OCI-LY3 (cell line): ENCODE results near the gene SFSWAP.

Experiments used
- H2AFZ ChIP-seq: fragments of 200-600, 300-600 bp; shearing (Covaris generic); 2 replicates; pipeline ENCODE4 v1.6.0; 2014; ENCODE audit warnings: antibody characterized with exemption, low read depth, low read length
- H3K27ac ChIP-seq: fragments of 200-600, 300-600 bp; sonication (generic); 2 replicates; pipeline ENCODE4 v1.5.1; 2014; ENCODE audit warnings: mild to moderate bottlenecking, low read length, moderate library complexity, mixed read lengths
- H3K27me3 ChIP-seq: fragments of 200-600, 300-600 bp; sonication (generic); 2 replicates; pipeline ENCODE4 v1.6.1; 2014; ENCODE audit warnings: low read depth, low read length, mixed read lengths
- H3K36me3 ChIP-seq: fragments of 200-600, 300-600 bp; sonication (generic); replicated peaks from 2 replicates; pipeline ENCODE3; 2014; ENCODE audit warnings: low read depth, low read length, mixed read lengths
- H3K4me1 ChIP-seq: fragments of 300-600, 200-600 bp; sonication (generic); 2 replicates; pipeline ENCODE4 v1.6.1; 2014; ENCODE audit warnings: low read length, mixed read lengths
- H3K4me2 ChIP-seq: fragments of 200-600, 300-600 bp; sonication (generic); 2 replicates; pipeline ENCODE4 v1.6.1; 2014; ENCODE audit warnings: low read length, mixed read lengths
- H3K4me3 ChIP-seq: fragments of 300-600, 200-600 bp; sonication (generic); 2 replicates; pipeline ENCODE4 v1.5.1; 2014; ENCODE audit warnings: antibody characterized with exemption, mild to moderate bottlenecking, low read length, moderate library complexity
- H3K79me2 ChIP-seq: fragments of 300-600, 200-600 bp; shearing (Covaris generic); 2 replicates; pipeline ENCODE4 v1.6.1; 2014; ENCODE audit warnings: mild to moderate bottlenecking, low read length, mixed read lengths
- H3K9ac ChIP-seq: fragments of 300-600, 200-600 bp; shearing (Covaris generic); 2 replicates; pipeline ENCODE4 v1.6.0; 2014; ENCODE audit warnings: mild to moderate bottlenecking, low read length, moderate library complexity
- H3K9me3 ChIP-seq: fragments of 200-600, 300-600 bp; shearing (Covaris generic); 2 replicates; pipeline ENCODE4 v1.6.1; 2014; ENCODE audit warnings: low read length, mixed read lengths; ENCODE audit not compliant: insufficient read depth
- H4K20me1 ChIP-seq: fragments of 200-600, 300-600 bp; sonication (generic); 2 replicates; pipeline ENCODE4 v1.6.1; 2016; ENCODE audit warnings: low read length, mixed read lengths; ENCODE audit not compliant: insufficient read depth
- EZH2phosphoT487 ChIP-seq: fragments of 200-600 bp; shearing (Covaris generic); IDR thresholded peaks from 2 replicates; pipeline ENCODE4 v1.6.1; 2018; ENCODE audit warnings: antibody characterized with exemption, mixed run types, low read depth
- TF ChIP-seq, protein P1 (sequence below): fragments of 200-600, 300-600 bp; sonication (generic); IDR thresholded peaks from 2 replicates; pipeline ENCODE4 v1.5.1; 2014; ENCODE audit warnings: antibody characterized with exemption, low read length, low read depth

Gene SFSWAP

DNA sequence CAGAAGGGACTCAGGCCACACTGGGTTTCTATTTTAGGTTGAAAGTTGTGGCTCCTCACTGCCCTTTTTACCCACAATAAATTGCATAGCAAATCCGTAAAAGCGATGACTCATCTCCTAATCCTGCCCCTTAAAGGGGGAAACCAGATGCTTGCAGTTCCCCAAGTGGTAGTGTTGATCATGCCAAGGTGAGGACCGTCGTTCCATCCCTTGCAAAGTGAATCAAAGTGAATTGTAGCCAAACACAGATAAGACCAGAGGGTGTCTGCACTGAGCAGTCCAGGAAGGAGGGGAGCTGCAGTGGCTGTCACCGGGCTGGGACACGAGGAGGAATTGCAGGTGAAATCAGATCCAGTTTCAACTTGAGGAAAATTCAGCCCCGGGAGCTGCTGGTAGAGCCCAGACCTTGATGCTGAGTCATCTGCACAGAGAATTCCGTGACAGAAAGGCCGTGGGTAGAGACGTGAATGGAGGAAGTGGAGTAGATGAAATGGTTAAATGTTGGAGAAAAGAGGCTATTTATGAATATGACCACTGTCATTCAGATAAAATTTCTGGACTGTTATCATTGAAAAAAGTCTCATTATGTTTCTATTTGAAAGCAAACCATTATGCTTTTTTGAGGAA lies 73.1 kb downstream of the SFSWAP start:
- Histone ChIP-seq H3K36me3 (peaks cover 52% of the 10 kb centered on the region), H3K27ac (peak overlapping the region; percentile 53), H3K9ac (no peak overlapping the region), H3K4me3 (peak overlapping the region; percentile 34; the same call in 1 of the 2 replicates), H3K27me3 (no peaks in the 10 kb centered on the region), H2AFZ (no peak overlapping the region), H3K9me3 (no peaks in the 10 kb centered on the region), H3K4me2 (peak overlapping the region; percentile 58), H3K4me1 (peaks cover 26% of the 10 kb centered on the region), H4K20me1 (peaks cover 7% of the 10 kb centered on the region; the same call in 1 of the 2 replicates), H3K79me2 (no peaks in the 10 kb centered on the region)
- TF ChIP-seq, protein P1, sequence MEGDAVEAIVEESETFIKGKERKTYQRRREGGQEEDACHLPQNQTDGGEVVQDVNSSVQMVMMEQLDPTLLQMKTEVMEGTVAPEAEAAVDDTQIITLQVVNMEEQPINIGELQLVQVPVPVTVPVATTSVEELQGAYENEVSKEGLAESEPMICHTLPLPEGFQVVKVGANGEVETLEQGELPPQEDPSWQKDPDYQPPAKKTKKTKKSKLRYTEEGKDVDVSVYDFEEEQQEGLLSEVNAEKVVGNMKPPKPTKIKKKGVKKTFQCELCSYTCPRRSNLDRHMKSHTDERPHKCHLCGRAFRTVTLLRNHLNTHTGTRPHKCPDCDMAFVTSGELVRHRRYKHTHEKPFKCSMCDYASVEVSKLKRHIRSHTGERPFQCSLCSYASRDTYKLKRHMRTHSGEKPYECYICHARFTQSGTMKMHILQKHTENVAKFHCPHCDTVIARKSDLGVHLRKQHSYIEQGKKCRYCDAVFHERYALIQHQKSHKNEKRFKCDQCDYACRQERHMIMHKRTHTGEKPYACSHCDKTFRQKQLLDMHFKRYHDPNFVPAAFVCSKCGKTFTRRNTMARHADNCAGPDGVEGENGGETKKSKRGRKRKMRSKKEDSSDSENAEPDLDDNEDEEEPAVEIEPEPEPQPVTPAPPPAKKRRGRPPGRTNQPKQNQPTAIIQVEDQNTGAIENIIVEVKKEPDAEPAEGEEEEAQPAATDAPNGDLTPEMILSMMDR: no peak
- TF ChIP-seq EZH2phosphoT487: no peak

DNA sequence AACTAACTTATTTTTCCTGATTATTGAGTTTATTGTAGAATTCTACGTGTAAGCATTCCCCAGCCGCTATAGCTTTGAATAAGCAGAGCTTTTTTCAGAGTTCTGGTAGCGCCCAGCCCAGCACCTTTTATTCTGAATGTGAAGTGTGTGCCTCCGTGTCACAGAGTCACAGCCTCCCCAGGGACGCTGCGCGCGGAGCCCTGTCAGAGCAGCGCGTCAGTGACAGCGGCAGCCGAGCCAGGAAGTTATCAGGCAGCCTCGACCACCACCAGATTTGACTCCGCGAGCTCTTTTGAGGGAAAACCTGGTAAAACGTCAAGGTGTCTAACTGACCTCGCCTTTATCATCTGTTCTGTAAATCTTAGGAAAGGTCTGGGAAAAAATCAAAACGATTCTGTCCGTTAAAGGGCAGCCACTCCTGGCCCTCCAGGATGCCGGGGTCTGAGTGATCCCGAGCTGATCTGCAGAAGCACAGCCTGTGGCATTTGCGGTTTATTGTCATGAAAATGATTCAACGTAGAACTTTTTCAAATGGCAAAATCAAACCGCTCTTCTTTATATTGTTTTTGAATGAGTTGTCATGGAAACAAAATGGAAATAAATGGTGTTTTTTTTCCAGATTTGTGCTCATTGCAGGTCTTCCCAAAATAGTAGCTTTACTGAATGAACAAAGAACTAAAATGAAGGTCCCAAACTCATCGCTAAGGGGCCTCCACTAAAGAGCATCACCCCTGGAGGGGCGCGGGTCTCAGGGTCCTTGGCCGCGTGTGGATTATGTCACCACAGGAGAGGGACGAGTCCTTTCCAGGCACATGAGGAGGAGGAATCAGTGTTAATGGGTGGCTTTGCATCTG lies 74.2 kb downstream of the SFSWAP start:
- Histone ChIP-seq H3K27ac (no peak overlapping the region), H3K36me3 (peaks cover 59% of the 10 kb centered on the region), H4K20me1 (peaks cover 7% of the 10 kb centered on the region; the same call in 1 of the 2 replicates), H3K27me3 (no peaks in the 10 kb centered on the region), H3K4me2 (no peak overlapping the region), H3K4me1 (peaks cover 26% of the 10 kb centered on the region), H3K9me3 (no peaks in the 10 kb centered on the region), H3K4me3 (no peak overlapping the region), H3K79me2 (no peaks in the 10 kb centered on the region), H3K9ac (no peak overlapping the region), H2AFZ (no peak overlapping the region)
- no peak for TF ChIP-seq EZH2phosphoT487
- TF ChIP-seq, protein P1: no peak

DNA sequence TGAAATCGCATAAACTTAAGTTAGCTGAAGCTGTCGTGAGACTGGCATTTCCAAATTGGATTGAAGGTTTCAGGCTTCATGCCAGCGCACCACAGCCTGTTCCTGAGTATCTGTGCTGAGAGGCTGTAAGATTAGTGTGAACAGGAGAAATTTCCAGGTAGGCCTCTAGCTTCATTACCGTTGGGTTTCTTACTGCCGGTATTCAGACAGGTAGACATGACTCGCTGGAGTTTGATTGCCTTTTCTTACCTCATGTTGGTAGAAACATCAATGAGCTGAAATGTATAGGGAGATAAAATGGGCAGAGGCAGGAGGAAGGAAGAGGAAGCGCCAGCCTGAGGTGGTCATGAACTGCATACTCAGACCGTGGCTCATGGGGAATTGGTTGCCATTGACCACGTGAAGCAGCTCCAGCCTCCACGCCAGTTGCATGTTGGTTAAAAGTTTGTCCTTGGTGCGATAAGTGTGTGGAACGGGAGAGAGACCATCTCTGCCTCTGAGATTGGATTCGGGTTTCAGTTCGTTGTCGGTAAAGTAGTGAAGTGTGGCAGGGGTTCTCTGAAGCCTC lies 75.0 kb downstream of the SFSWAP start:
- H3K79me2 ChIP-seq: no peaks in the 10 kb centered on the region
- H3K9me3 ChIP-seq: no peaks in the 10 kb centered on the region
- no peak overlapping the region for H2AFZ ChIP-seq
- H3K27me3 ChIP-seq: no peaks in the 10 kb centered on the region
- no peak overlapping the region for H3K4me2 ChIP-seq
- H3K4me3 ChIP-seq: no peak overlapping the region
- H4K20me1 ChIP-seq: peaks cover 7% of the 10 kb centered on the region; the same call in 1 of the 2 replicates
- peaks cover 26% of the 10 kb centered on the region for H3K4me1 ChIP-seq
- H3K36me3 ChIP-seq: peaks cover 62% of the 10 kb centered on the region
- no peak overlapping the region for H3K27ac ChIP-seq
- H3K9ac ChIP-seq: no peak overlapping the region
- TF ChIP-seq EZH2phosphoT487: no peak
- TF ChIP-seq, protein P1: no peak

DNA sequence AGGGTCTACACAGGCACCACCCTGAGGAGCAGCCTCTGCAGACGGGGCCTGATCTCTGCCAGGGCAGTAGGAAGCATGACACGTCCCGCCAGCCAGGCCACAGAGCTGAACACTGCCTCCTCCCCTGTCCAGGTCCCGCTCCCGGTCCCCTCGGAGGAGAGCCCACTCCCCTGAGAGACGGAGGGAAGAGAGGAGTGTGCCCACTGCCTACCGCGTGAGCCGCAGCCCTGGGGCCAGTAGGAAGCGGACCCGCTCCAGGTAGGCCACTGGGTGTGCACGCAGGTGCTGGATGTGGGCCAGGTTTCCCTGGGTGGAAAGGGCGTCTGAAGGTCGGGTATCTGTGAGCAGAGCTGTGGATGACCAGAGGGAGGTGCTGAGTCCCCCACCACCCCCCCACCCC lies 75.4 kb downstream of the SFSWAP start:
- Histone ChIP-seq H3K27ac (no peak overlapping the region), H3K36me3 (peaks cover 63% of the 10 kb centered on the region), H3K79me2 (no peaks in the 10 kb centered on the region), H2AFZ (no peak overlapping the region), H4K20me1 (peaks cover 7% of the 10 kb centered on the region; the same call in 1 of the 2 replicates), H3K4me3 (no peak overlapping the region), H3K9me3 (no peaks in the 10 kb centered on the region), H3K4me2 (no peak overlapping the region), H3K27me3 (no peaks in the 10 kb centered on the region), H3K4me1 (peaks cover 26% of the 10 kb centered on the region), H3K9ac (no peak overlapping the region)
- TF ChIP-seq EZH2phosphoT487: no peak
- TF ChIP-seq, protein P1: no peak
